NT2/D1 (cell line): Measurements from ENCODE around the gene KIF21B.
A peak's percentile ranks its signal among the peaks of the same experiment; 100 is the strongest.

Experiments
- DNase-seq: peaks from one replicate; pipeline ENCODE4 v3.0.0-alpha.2; 2011; ENCODE audit warnings: low read depth, low spot score
- H3K27me3 ChIP-seq: 2 replicates; pipeline ENCODE4 v1.6.0; 2011; ENCODE audit warnings: mild to moderate bottlenecking; ENCODE audit not compliant: insufficient read length, insufficient read depth
- H3K36me3 ChIP-seq: 2 replicates; pipeline ENCODE4 v1.6.1; 2011; ENCODE audit warnings: mild to moderate bottlenecking, low read length, mixed read lengths; ENCODE audit not compliant: insufficient read depth, insufficient read length
- H3K4me1 ChIP-seq: 2 replicates; pipeline ENCODE4 v1.5.1; 2011; ENCODE audit not compliant: insufficient read depth, insufficient read length
- H3K4me3 ChIP-seq: 2 replicates; pipeline ENCODE4 v1.5.1; 2011; ENCODE audit warnings: low read depth; ENCODE audit not compliant: insufficient read length
- H3K9ac ChIP-seq: 2 replicates; pipeline ENCODE4 v1.6.0; 2011; ENCODE audit warnings: low read depth; ENCODE audit not compliant: insufficient read length
- H3K9me3 ChIP-seq: 2 replicates; pipeline ENCODE4 v1.5.1; 2011; ENCODE audit warnings: mild to moderate bottlenecking, low read length; ENCODE audit not compliant: insufficient read depth
- SUZ12 ChIP-seq: IDR thresholded peaks from 2 replicates; pipeline ENCODE4 v1.6.1; 2011; ENCODE audit not compliant: insufficient read length, insufficient read depth; ENCODE audit errors: extremely low read depth
- YY1 ChIP-seq: IDR thresholded peaks from 2 replicates; pipeline ENCODE4 v1.6.1; 2011; ENCODE audit not compliant: insufficient read length, insufficient read depth
- ZNF274 ChIP-seq: IDR thresholded peaks from 2 replicates; pipeline ENCODE4 v1.6.1; 2011; ENCODE audit warnings: mild to moderate bottlenecking, low read depth, low read length

Gene KIF21B

DNA sequence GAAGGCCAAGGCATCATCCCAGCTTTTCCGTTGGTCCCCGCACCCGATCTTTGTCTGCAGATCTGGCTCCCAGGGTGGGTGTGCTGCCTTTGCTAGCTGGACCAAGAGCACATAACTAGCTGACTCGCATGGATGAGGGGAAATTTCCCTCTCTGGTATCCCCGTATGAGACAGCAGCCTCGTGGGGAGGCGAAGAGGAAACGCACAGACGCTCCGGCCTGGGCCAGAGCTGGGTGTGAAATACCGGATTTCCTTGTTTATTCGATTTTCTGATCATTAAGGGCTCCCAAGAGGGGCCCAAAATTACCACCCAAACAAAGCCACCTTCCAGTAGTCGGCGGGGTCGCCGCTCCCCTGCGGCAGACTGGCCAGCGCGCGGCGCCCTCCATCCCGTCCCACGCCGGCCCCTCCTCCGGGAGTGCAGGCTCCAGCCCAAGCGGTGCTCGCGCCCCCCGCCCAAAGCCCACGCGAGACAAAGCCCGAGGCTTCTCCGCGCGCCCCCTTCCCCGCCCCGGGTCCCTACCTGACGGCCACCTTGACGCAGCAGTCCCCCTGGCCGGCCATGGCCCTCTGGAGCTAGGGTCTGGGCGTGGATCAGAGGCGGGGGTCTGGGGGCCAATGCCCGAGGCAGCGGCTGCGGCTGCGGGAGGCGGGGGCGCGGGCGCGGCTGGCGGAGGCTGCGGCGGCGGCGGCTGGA is 546 bp downstream of the KIF21B start:
- no peaks in the 10 kb centered on the region for H3K36me3 ChIP-seq
- no peaks in the 10 kb centered on the region for H3K9me3 ChIP-seq
- peak overlapping the region; percentile 43 for H3K9ac ChIP-seq
- peaks cover 15% of the 10 kb centered on the region for H3K27me3 ChIP-seq
- H3K4me3 ChIP-seq = peak overlapping the region; percentile 41
- TF ChIP-seq YY1 (no peak), ZNF274 (no peak)
- peaks cover 46% of the 10 kb centered on the region for H3K4me1 ChIP-seq
- no peak for DNase-seq

DNA sequence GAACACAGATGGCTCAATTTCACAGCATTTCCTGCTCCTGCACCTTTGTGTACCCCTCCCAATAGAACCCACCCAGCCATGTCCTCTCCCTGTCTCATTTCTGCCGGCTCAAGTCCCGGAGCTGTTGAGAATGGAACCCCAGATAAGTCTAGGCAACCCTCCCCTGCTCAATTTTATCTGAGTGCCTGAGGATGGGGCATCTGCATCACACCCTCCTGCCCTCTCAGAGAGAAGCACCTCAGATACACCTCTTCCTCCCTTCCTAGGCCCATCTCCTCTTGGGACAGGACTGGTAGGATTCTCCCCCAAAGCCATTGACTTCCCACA is 1.1 kb downstream of the KIF21B start:
- H3K4me3 ChIP-seq = peak overlapping the region; percentile 41
- no peaks in the 10 kb centered on the region for H3K36me3 ChIP-seq
- H3K27me3 ChIP-seq = peaks cover 15% of the 10 kb centered on the region
- TF ChIP-seq ZNF274 (no peak), YY1 (no peak), SUZ12 (no peak)
- DNase-seq = no peak
- no peaks in the 10 kb centered on the region for H3K9me3 ChIP-seq
- peak overlapping the region; percentile 43 for H3K9ac ChIP-seq
- H3K4me1 ChIP-seq = peaks cover 52% of the 10 kb centered on the region

DNA sequence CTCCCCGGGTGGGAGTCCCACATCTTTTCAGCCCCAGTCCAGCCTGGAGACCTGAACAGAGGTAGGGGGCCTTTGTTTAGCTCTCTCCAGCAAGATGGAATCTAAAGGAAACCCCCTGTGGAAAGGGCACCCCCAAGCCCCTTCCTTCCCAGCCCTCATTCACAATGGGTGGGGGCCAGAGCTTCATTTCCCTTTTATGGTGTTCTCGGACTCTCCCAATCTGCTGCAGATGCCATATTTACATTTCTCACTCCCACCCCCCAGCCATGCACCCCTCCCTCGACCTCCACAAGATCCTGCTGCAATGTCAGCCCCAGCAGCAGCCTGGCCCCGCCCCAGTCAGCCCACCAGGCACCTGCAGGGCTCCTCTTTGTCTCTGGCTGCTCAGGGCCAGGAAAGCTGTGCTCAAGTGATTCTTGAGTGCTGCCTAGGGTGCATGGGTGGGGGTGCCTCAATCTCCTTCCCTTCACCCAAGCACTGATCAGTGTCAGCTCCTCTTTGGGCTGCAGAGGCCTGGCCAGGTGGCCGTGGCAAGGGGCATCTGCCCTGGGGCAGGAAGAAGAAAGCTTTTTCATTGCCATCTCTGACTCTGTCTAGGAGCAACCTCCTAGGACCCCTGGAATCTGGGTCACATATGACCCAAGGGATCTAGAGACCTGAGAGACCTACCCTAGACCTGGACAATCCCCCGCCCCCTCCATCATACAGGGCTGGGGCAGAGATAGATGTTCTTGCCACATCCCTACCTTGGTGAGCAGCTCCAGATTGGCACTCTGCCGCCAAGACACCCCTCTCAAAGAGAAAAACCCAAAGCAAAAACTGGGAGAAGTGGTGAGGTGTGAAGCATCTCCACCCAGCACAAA is 1.7 kb downstream of the KIF21B start:
- DNase-seq = no peak
- H3K9ac ChIP-seq = peak overlapping the region; percentile 25
- no peaks in the 10 kb centered on the region for H3K9me3 ChIP-seq
- no peaks in the 10 kb centered on the region for H3K36me3 ChIP-seq
- H3K27me3 ChIP-seq = peaks cover 15% of the 10 kb centered on the region
- no peak overlapping the region for H3K4me3 ChIP-seq
- peaks cover 58% of the 10 kb centered on the region for H3K4me1 ChIP-seq
- TF ChIP-seq YY1 (no peak), SUZ12 (no peak), ZNF274 (no peak)

DNA sequence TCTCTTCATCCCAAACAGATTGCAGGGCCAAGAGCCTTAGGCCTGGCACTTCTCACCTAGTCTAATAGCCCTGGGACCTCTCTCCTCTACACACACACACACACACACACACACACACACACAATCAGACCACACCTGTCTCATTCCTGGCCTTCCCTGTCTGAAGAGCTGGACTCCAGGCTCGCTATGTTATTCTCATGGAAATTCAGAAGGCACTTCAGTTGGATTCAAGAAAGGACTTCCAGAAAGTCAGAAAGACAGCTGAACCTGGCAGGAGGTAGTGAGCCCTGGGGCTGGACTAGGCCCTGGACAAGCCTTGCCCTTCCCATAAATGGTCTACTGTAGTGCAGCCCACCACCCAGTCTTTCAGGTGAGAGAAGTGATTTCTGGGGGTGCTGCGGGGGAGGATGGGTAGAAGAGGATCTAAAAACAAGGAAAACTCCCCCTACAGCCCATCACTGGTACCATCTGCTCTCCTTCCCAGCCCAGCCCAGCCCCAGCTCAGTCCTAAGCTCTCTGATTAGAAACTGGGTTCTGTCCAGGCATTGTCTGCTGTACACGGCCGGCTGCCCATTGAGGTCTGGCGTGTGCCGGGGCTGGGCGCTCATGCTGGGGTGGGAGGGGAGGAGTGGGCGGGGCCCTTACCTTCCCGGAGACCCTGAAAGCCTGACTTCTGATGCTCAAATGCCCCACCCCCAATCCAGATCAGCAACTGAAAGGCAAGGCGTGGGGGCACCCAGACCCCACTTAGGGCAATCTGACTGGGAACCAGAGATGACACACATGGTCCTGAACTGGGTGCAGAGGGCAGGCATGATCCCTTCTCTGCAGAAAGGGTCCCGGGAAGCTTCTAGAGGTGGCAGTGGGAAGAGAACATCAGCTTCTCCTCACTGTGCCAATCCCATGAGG is 2.5 kb downstream of the KIF21B start:
- Histone ChIP-seq H3K4me1 (peaks cover 55% of the 10 kb centered on the region), H3K27me3 (peaks cover 15% of the 10 kb centered on the region), H3K9ac (peak overlapping the region; percentile 25), H3K9me3 (no peaks in the 10 kb centered on the region), H3K36me3 (no peaks in the 10 kb centered on the region), H3K4me3 (no peak overlapping the region)
- TF ChIP-seq SUZ12 (no peak), ZNF274 (no peak), YY1 (no peak)
- DNase-seq = no peak

DNA sequence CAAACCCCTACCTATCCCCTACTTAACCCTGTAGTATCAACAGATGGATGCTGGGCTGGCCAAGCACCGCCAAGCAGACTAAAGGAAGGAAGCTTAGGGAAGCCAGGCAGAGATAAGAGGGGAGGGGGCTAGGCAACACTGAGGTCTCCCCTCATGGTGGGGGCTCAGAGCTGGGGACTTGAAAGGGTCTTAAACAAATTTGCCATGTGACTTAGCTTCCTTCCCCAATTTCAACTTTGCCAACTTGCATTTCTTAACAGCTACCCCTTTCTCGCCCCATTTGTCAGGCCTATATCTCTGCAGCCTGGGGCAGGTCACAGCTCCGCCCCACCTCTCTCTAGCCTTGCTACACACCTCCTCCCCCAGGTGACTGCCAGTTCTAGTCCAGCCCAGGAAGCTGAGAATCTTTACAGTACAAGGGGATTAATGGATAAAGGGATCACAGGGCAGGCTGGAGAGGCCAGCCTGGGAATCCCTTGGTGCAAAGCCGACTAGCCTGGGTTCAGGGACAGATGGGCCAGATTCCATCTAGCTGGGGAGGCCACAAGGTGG is 3.4 kb downstream of the KIF21B start:
- no peak for DNase-seq
- Histone ChIP-seq H3K36me3 (no peaks in the 10 kb centered on the region), H3K27me3 (peaks cover 15% of the 10 kb centered on the region), H3K4me3 (no peak overlapping the region), H3K9me3 (no peaks in the 10 kb centered on the region), H3K9ac (peak overlapping the region; percentile 43), H3K4me1 (peaks cover 49% of the 10 kb centered on the region)
- TF ChIP-seq ZNF274 (no peak), SUZ12 (no peak), YY1 (no peak)

DNA sequence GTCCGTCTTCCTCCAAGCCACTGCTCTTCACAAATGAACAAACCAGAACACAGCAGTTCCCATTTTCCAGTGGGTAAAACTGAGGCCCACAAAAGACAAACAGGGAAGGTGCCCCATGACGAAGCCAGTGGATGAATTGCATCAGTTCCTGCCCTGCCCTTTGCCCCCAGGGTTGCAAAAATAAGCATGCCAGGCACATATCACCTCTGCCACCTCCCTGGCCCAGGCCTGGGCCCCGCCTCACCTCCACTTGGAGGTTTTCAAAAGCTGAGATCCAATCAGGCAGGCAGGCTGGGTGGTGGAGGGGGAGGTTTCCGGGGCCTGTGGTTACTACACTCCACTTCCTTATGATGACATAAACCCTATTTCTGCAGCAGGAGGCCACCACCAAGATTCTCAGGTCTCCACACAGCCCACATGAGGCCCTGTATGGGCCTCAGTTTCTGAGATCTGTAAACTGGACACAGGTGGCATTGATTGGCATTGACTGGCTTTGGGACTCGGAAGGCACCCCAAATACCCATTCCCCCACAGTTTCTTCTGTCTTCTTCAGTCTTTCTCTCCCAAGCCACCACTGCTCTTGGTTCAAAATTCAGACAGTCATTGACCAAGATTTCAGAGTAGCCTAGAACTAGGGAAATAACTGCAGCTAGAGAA is 4.1 kb downstream of the KIF21B start:
- no peak overlapping the region for H3K4me3 ChIP-seq
- TF ChIP-seq SUZ12 = no peak
- TF ChIP-seq YY1 = no peak
- no peak for TF ChIP-seq ZNF274
- no peak for DNase-seq
- peaks cover 15% of the 10 kb centered on the region for H3K27me3 ChIP-seq
- no peaks in the 10 kb centered on the region for H3K9me3 ChIP-seq
- peak overlapping the region; percentile 27 for H3K9ac ChIP-seq
- peaks cover 44% of the 10 kb centered on the region for H3K4me1 ChIP-seq
- H3K36me3 ChIP-seq = no peaks in the 10 kb centered on the region

DNA sequence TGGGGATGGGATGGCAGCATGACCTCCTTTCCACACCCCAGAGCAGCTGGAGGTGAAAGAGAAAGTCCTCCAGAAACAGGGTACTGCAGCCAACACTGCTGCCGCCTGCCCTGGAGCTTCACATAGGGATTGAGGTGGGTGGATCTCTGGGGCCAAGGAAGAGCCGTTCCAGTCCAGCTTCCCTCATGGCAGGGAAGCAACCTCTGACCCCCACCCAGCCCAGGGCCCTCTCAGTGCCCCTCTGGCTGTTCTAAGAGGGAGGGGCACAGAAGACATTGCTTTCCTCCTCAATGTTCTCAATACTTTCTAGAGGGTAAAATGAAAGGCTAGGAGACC is 5.7 kb downstream of the KIF21B start:
- no peak for TF ChIP-seq ZNF274
- TF ChIP-seq YY1 = no peak
- TF ChIP-seq SUZ12 = no peak
- no peak for DNase-seq
- Histone ChIP-seq H3K36me3 (no peaks in the 10 kb centered on the region), H3K4me3 (no peak overlapping the region), H3K9ac (no peak overlapping the region), H3K4me1 (peaks cover 40% of the 10 kb centered on the region), H3K27me3 (peaks cover 10% of the 10 kb centered on the region), H3K9me3 (no peaks in the 10 kb centered on the region)
